B cell (primary cell): ENCODE data around the gene INSIG2. TPM values are rescaled to one million over a fixed set of nuclear protein-coding genes. Genes with fewer than 3 reads are reported as not detected.

ENCODE experiments used
- ATAC-seq: fragments of 200-7000 bp; cut with Tn5 transposase; one replicate; pipeline ENCODE4 v1.10.0; 2021; ENCODE audit warnings: low read depth, mild to moderate bottlenecking, moderate number of reproducible peaks, moderate library complexity
- CTCF ChIA-PET: fragments of 350-600 bp; sonication (Branson Sonifier 250); formaldehyde crosslinking; loops from one replicate; lab custom pipeline; 2021; ENCODE audit warnings: antibody characterized with exemption, inconsistent platforms; lab: Charles Lee
- POLR2A ChIA-PET: fragments of 350-600 bp; sonication (Branson Sonifier 250); formaldehyde crosslinking; loops from one replicate; lab custom pipeline; 2021; ENCODE audit warnings: antibody characterized with exemption; lab: Charles Lee
- DNase-seq: peaks from one replicate; pipeline ENCODE4 v3.0.0; 2013
- H2AFZ ChIP-seq: 2 replicates; pipeline ENCODE4 v1.6.1; 2012; ENCODE audit warnings: mild to moderate bottlenecking, low read depth, low read length; ENCODE audit not compliant: insufficient read depth, poor library complexity, severe bottlenecking
- H3K27ac ChIP-seq, 2 donors: 1 replicate in 1 of 2; 2 replicates in 1 of 2; pipeline ENCODE4 v1.5.1; 2012 to 2013; ENCODE audit warnings: low read length in 2 of 2, mild to moderate bottlenecking in 2 of 2, moderate library complexity in 1 of 2
- H3K27me3 ChIP-seq, 4 experiments: fragments of 200-600 bp in 1 of 4; sonication (generic) in 1 of 4; replicated peaks in 1 of 4; 1 replicate in 2 of 4; 2 replicates in 2 of 4; pipeline versions ENCODE4 v1.6.1 to v1.7.0; 2013 to 2016; ENCODE audit warnings: low read length in 3 of 4, mild to moderate bottlenecking in 2 of 4, mixed read lengths in 1 of 4, moderate library complexity in 1 of 4; ENCODE audit not compliant: insufficient read depth in 4 of 4, control insufficient read depth in 3 of 4; ENCODE audit errors: control extremely low read depth in 1 of 4
- H3K36me3 ChIP-seq, 2 experiments: replicated peaks in 1 of 2; 1 replicate in 1 of 2; 2 replicates in 1 of 2; pipeline versions ENCODE4 v1.6.1 to v1.7.1; 2013; ENCODE audit warnings: low read length in 1 of 2; ENCODE audit not compliant: insufficient read depth in 2 of 2, control insufficient read depth in 1 of 2; ENCODE audit errors: control extremely low read depth in 1 of 2, extremely low read depth in 1 of 2
- H3K4me1 ChIP-seq, 2 donors: fragments of 200-600 bp in 1 of 2; sonication (generic) in 1 of 2; 1 replicate in 1 of 2; 2 replicates in 1 of 2; pipeline versions ENCODE4 v1.5.1 to v1.6.1; 2013 to 2017; ENCODE audit warnings: low read length in 2 of 2; ENCODE audit not compliant: control insufficient read depth in 2 of 2, insufficient read depth in 2 of 2
- H3K4me2 ChIP-seq: replicated peaks from 2 replicates; pipeline ENCODE3; 2012; ENCODE audit warnings: mild to moderate bottlenecking, low read depth, low read length; ENCODE audit not compliant: poor library complexity, severe bottlenecking
- H3K4me3 ChIP-seq, 5 experiments: fragments of 200-600 bp in 1 of 5; sonication (generic) in 1 of 5; 1 replicate in 3 of 5; 2 replicates in 2 of 5; pipeline versions ENCODE4 v1.5.1 to v1.7.0; 2011 to 2016; ENCODE audit warnings: low read length in 4 of 5, mild to moderate bottlenecking in 4 of 5, low read depth in 2 of 5, control low read depth in 1 of 5, moderate library complexity in 1 of 5; ENCODE audit not compliant: insufficient read depth in 1 of 5; ENCODE audit errors: control extremely low read depth in 1 of 5, extremely low read depth in 1 of 5
- H3K79me2 ChIP-seq: fragments of 200-600 bp; sonication (generic); one replicate; pipeline ENCODE4 v1.6.0; 2016; ENCODE audit warnings: low read length; ENCODE audit not compliant: control insufficient read depth, insufficient read depth
- H3K9ac ChIP-seq: fragments of 200-600 bp; sonication (generic); 2 replicates; pipeline ENCODE4 v1.6.1; 2017; ENCODE audit warnings: mild to moderate bottlenecking, low read length, moderate library complexity
- H3K9me3 ChIP-seq, 3 donors: one replicate each; pipeline versions ENCODE4 v1.6.1 to v1.7.1; 2013; ENCODE audit warnings: low read length in 2 of 3; ENCODE audit not compliant: control insufficient read depth in 2 of 3, insufficient read depth in 1 of 3; ENCODE audit errors: control extremely low read depth in 1 of 3
- H4K20me1 ChIP-seq: 2 replicates; pipeline ENCODE4 v1.6.0; 2012; ENCODE audit warnings: mild to moderate bottlenecking, low read length; ENCODE audit not compliant: insufficient read depth, control insufficient read depth, poor library complexity, severe bottlenecking
- H3K27ac Mint-ChIP-seq: one replicate; pipeline ENCODE4 v1.8.0; 2021; ENCODE audit warnings: mixed read lengths
- H3K27me3 Mint-ChIP-seq: one replicate; pipeline ENCODE4 v1.8.0; 2021; ENCODE audit warnings: mixed read lengths
- H3K4me1 Mint-ChIP-seq: one replicate; pipeline ENCODE4 v1.8.0; 2021; ENCODE audit warnings: mixed read lengths
- H3K4me3 Mint-ChIP-seq: one replicate; pipeline ENCODE4 v1.8.0; 2021; ENCODE audit warnings: mixed read lengths
- H3K9me3 Mint-ChIP-seq: one replicate; pipeline ENCODE4 v1.8.0; 2022; ENCODE audit warnings: mixed read lengths; ENCODE audit not compliant: insufficient read depth
- CTCF ChIP-seq: fragments of 200-600 bp; IDR thresholded peaks from one replicate; pipeline ENCODE4 v1.8.0; 2022; ENCODE audit warnings: antibody characterized with exemption, mild to moderate bottlenecking
- EZH2 ChIP-seq: IDR thresholded peaks from 2 replicates; pipeline ENCODE4 v1.6.1; 2012; ENCODE audit warnings: borderline replicate concordance, low read depth, mild to moderate bottlenecking, moderate library complexity, low read length; ENCODE audit not compliant: insufficient read depth, poor library complexity, severe bottlenecking
- WGBS: methylation state at CpG from one replicate; pipeline ENCODE4 v1.1.5; 2013; ENCODE audit warnings: missing lambda C conversion rate; ENCODE audit not compliant: insufficient coverage; 5-methylcytosine and 5-hydroxymethylcytosine counted together
- intact Hi-C: fragments of 100-400 bp; cut with micrococcal nuclease; formaldehyde crosslinking; loops from one replicate; pipeline ENCODE4 v1.10.0; 2022
- polyA plus RNA-seq: library from polyadenylated mRNA; depleted of rRNA; stranded (reverse); fragments of >200 nt; gene quantifications from 2 replicates; pipeline ENCODE4 v1.2.3, GENCODE V29; 2012
- total RNA-seq, 2 donors: library from RNA; stranded (reverse); fragments of 120-200 nt in 1 of 2; gene quantifications; 1 replicate in 1 of 2; 2 replicates in 1 of 2; pipeline versions ENCODE4 v1.2.3 to v1.2.4, GENCODE V29; 2013 to 2022

INSIG2 gene
- total and polyA plus RNA-seq, 2 donors (not counting 1 experiment from before 2014, with no cell fraction given) = 14.2 to 29.5 TPM

DNA sequence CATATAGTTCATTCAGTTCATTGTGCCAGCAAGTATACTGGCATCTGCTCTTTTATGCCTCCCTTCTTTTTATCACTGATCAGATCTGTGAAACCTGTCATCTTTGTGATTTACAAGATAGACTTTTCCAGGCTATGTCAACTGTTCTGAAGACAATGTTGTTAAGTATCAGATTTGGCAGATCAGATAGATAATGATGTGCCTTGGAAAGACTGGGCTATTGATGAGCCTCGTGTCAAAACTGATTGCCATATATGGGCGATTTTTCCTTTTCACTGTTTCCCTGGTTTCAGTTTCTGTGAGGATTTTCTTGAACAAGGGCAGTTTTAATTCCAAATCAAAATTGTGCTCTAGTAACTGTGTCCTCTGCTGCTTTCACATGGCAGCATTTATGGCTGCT, 26.6 kb downstream of the INSIG2 start:
- Histone ChIP-seq H3K4me1 (no peaks in the 10 kb centered on the region), H3K9me3 (no peaks in the 10 kb centered on the region), H3K79me2 (no peaks in the 10 kb centered on the region), H3K36me3 (peaks cover 0 to 2% of the 10 kb centered on the region in 2 experiments), H3K27me3 (no peaks in the 10 kb centered on the region), H3K4me2 (no peak overlapping the region), H3K4me3 (no peak overlapping the region), H4K20me1 (no peaks in the 10 kb centered on the region), H2AFZ (no peak overlapping the region), H3K27ac (no peak overlapping the region), H3K9ac (no peak overlapping the region)
- H3K27me3 Mint-ChIP-seq = no peaks in the 10 kb centered on the region
- H3K4me1 Mint-ChIP-seq = peaks cover 7% of the 10 kb centered on the region
- ChIA-PET POLR2A (no interaction called here), CTCF (no interaction called here)
- H3K4me3 Mint-ChIP-seq = no peak overlapping the region
- intact Hi-C loops = no loop called here
- WGBS = no CpG with 5 or more reads among the region's 2 CpGs
- no peaks in the 10 kb centered on the region for H3K9me3 Mint-ChIP-seq
- ATAC-seq (no peak), DNase-seq (no peak)
- TF ChIP-seq CTCF (no peak), EZH2 (no peak)
- no peak overlapping the region for H3K27ac Mint-ChIP-seq

GRCh38 chr2:118115761-118116160, 27.5 kb downstream of the INSIG2 start:
- Histone ChIP-seq H3K79me2 (no peaks in the 10 kb centered on the region), H3K9me3 (no peaks in the 10 kb centered on the region), H2AFZ (no peak overlapping the region), H3K4me1 (no peaks in the 10 kb centered on the region), H3K4me3 (no peak overlapping the region), H3K27ac (no peak overlapping the region), H3K36me3 (no peaks in the 10 kb centered on the region), H3K4me2 (no peak overlapping the region), H3K27me3 (no peaks in the 10 kb centered on the region), H3K9ac (no peak overlapping the region), H4K20me1 (no peaks in the 10 kb centered on the region)
- Mint-ChIP-seq H3K4me3 (no peak overlapping the region), H3K9me3 (no peaks in the 10 kb centered on the region), H3K27ac (no peak overlapping the region), H3K27me3 (no peaks in the 10 kb centered on the region), H3K4me1 (peaks cover 7% of the 10 kb centered on the region)
- 93% methylated on average over 4 of the region's 4 CpGs for WGBS
- no peak for ATAC-seq
- TF ChIP-seq EZH2 (no peak), CTCF (no peak)
- DNase-seq = no peak
- ChIA-PET CTCF (no interaction called here), POLR2A (no interaction called here)
- intact Hi-C loops = no loop called here
